ENCODE data around the gene KIAA1217.

GRCh38 chr10:24515481-24515880 is 306.5 kb downstream of the KIAA1217 start:
- TF ChIP-seq, protein P1, sequence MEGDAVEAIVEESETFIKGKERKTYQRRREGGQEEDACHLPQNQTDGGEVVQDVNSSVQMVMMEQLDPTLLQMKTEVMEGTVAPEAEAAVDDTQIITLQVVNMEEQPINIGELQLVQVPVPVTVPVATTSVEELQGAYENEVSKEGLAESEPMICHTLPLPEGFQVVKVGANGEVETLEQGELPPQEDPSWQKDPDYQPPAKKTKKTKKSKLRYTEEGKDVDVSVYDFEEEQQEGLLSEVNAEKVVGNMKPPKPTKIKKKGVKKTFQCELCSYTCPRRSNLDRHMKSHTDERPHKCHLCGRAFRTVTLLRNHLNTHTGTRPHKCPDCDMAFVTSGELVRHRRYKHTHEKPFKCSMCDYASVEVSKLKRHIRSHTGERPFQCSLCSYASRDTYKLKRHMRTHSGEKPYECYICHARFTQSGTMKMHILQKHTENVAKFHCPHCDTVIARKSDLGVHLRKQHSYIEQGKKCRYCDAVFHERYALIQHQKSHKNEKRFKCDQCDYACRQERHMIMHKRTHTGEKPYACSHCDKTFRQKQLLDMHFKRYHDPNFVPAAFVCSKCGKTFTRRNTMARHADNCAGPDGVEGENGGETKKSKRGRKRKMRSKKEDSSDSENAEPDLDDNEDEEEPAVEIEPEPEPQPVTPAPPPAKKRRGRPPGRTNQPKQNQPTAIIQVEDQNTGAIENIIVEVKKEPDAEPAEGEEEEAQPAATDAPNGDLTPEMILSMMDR (IDR thresholded peaks at IDR 0.05) = no peak
- no peak for TF ChIP-seq POLR2A (IDR thresholded peaks at IDR 0.05; ENCODE audit: low read depth)
- no peak for TF ChIP-seq EP300 (IDR thresholded peaks at IDR 0.05)

Measured in esophagus muscularis mucosa (tissue), 4 donors.